ENCODE results near the gene EVC2.

DNA sequence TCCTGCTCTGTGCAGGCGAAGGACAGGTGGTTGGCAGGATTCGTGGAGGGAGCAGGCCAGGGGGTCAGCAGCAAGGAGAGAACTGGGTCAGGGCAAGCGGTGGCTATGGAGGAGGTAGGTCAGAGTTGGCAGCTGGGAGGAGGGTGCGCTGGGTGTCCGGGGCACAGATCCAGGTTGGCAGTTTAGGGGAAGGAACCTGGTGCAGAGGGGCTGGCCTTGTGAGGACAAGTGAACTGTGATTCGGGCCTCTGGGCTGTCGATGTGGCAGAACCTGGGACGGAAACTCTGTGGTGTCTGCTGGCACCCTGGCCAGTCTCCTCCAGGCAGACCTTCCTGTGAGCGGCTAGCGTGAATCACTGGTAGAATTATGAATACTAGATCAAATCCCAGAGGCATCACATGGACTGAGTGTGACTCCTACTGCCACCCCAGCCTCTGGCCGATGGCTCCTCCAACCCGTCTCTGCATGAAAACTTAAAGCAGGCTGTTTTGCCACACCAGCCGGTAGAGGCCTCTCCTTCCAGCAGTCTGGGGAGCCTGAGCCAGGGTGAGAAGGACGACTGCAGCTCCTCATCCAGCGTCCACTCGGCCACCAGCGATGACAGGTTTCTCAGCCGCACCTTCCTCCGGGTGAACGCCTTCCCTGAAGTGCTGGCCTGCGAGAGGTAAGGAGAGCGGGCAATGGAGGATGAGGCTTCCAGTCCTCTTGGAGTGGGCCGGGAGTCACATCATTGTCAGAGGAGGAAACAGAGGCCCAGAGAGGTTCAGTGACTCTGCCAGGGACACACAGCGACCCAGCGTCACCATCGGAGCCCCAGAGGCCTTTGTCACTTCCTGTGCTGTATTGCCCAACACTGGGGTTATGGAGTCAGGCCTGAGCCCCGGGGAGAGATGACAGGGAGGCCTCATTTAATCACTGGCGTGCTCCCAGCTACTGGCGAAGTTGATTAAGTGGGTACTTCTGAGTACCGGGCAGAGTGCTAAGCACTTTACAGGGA, 22.9 kb upstream of the EVC2 start:
- TF ChIP-seq CTCF (conservative IDR thresholded peaks at IDR 0.05; ENCODE audit: low read length) (no peak), EZH2phosphoT487 (IDR thresholded peaks at IDR 0.05; ENCODE audit: borderline replicate concordance) (no peak)
